Stimulated activated naive B cell treated with anti-CD40 and anti-IgM and Interleukin-4, amounts not matched to agents 10 μg/mL and 1 μg/mL and 100 μg/mL, for 72 hours (primary cell): Measurements from ENCODE around the gene MARCHF10.
"Not testable (repeated sequence)": the region's sequence is repeated elsewhere in the genome, so short reads cannot be mapped to it uniquely, and the experiment has no call there.

Source experiments
- ATAC-seq, 2 donors: fragments of 150-1000 bp; cut with Tn5 transposase; replicated peaks; 2 replicates each; pipeline ENCODE4 v1.10.0; 2021; ENCODE audit warnings: moderate library complexity in 1 of 2
- DNase-seq: peaks from one replicate; pipeline ENCODE4 v3.0.0; 2021
- H3K27ac Mint-ChIP-seq: one replicate; pipeline ENCODE4 v1.8.0; 2022; ENCODE audit warnings: mild to moderate bottlenecking, mixed read lengths
- H3K27me3 Mint-ChIP-seq, 2 donors: one replicate each; pipeline ENCODE4 v1.8.0; 2022; ENCODE audit warnings: mixed read lengths in 2 of 2
- H3K36me3 Mint-ChIP-seq, 2 donors: one replicate each; pipeline ENCODE4 v1.8.0; 2022; ENCODE audit warnings: mixed read lengths in 2 of 2, mild to moderate bottlenecking in 1 of 2
- H3K4me1 Mint-ChIP-seq, 2 donors: one replicate each; pipeline ENCODE4 v1.8.0; 2022; ENCODE audit warnings: mixed read lengths in 2 of 2, mild to moderate bottlenecking in 1 of 2
- H3K4me3 Mint-ChIP-seq, 2 donors: one replicate each; pipeline ENCODE4 v1.8.0; 2022; ENCODE audit warnings: mild to moderate bottlenecking in 2 of 2, mixed read lengths in 2 of 2, moderate library complexity in 1 of 2
- H3K9me3 Mint-ChIP-seq, 2 donors: one replicate each; pipeline ENCODE4 v1.8.0; 2022; ENCODE audit warnings: mixed read lengths in 2 of 2, mild to moderate bottlenecking in 1 of 2

The MARCHF10 gene

DNA sequence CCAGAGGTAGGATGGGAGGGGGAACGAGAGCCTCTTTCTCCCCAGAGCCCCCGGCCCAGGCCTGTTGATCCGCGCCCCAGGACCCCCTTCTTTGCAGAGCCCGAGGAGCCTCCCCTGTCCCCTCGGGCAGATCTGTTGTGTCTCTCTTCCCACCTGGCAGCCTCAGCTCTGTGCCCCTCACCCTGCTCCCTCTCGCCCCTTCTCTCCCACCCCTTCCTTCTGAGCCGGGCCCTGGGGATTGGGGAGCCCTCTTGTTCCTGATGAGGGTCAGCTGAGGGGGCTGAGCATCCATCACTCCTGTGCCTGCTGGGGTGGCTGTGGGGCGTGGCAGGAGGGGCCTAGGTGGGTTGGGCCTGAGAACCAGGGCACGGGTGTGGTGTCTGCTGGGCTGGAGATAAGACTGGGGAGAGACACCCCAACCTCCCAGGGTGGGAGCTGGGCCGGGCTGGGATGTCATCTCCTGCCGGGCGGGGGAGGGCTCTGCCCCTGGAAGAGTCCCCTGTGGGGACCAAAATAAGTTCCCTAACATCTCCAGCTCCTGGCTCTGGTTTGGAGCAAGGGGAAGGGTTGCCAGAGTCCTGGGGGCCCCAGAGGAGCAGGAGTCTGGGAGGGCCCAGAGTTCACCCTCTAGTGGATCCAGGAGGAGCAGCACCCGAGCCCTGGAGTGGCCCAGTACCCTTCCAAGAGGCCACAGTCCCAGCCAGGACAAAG lies 115.2 kb downstream of the MARCHF10 start:
- H3K36me3 Mint-ChIP-seq, result peaks cover 0 to 6% of the 10 kb centered on the region in 2 donors
- no peaks in the 10 kb centered on the region for H3K4me1 Mint-ChIP-seq
- ATAC-seq (peak; percentile 42 to 57), DNase-seq (no peak)
- peaks cover 11 to 21% of the 10 kb centered on the region in 2 donors for H3K27me3 Mint-ChIP-seq
- no peak overlapping the region for H3K27ac Mint-ChIP-seq
- H3K9me3 Mint-ChIP-seq, result peaks cover 0 to 1% of the 10 kb centered on the region in 2 donors
- no peak overlapping the region for H3K4me3 Mint-ChIP-seq

DNA sequence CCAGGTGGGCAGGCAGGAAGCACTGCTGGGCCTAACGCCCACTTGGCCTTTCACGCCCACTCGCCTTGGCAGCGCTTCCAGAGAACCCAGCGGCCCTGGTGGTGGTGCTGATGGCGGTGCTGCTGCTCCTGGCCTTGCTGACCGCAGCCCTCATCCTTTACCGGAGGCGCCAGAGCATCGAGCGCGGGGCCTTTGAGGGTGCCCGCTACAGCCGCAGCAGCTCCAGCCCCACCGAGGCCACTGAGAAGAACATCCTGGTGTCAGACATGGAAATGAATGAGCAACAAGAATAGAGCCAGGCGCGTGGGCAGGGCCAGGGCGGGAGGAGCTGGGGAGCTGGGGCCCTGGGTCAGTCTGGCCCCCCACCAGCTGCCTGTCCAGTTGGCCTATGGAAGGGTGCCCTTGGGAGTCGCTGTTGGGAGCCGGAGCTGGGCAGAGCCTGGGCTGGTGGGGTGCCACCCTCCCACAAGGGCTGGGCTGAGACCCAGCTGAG lies 115.9 kb downstream of the MARCHF10 start:
- Mint-ChIP-seq H3K4me3 (no peak overlapping the region), H3K27ac (no peak overlapping the region), H3K27me3 (peaks cover 11 to 21% of the 10 kb centered on the region in 2 donors), H3K4me1 (no peaks in the 10 kb centered on the region), H3K36me3 (peaks cover 0 to 6% of the 10 kb centered on the region in 2 donors), H3K9me3 (peaks cover 0 to 1% of the 10 kb centered on the region in 2 donors)
- no peak for ATAC-seq
- DNase-seq, result no peak

DNA sequence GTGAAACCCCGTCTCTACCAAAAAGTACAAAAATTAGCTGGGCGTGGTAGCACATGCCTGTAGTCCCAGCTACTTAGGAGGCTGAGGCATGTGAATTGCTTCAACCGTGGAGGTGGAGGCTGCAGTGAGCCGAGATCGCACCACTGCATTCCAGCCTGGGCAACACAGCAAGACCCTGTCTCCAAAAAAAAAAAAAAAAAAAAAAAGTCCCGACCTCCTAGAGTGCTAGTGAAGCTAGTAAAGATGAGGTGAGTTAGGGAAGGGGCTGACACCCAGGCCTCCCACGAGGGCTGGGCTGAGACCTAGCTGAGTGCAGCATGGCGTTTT lies 116.6 kb downstream of the MARCHF10 start:
- H3K27me3 Mint-ChIP-seq, result peaks cover 11 to 21% of the 10 kb centered on the region in 2 donors
- not testable (repeated sequence) for H3K4me1 Mint-ChIP-seq, H3K27ac Mint-ChIP-seq, H3K36me3 Mint-ChIP-seq, ATAC-seq, H3K9me3 Mint-ChIP-seq, DNase-seq, H3K4me3 Mint-ChIP-seq

DNA sequence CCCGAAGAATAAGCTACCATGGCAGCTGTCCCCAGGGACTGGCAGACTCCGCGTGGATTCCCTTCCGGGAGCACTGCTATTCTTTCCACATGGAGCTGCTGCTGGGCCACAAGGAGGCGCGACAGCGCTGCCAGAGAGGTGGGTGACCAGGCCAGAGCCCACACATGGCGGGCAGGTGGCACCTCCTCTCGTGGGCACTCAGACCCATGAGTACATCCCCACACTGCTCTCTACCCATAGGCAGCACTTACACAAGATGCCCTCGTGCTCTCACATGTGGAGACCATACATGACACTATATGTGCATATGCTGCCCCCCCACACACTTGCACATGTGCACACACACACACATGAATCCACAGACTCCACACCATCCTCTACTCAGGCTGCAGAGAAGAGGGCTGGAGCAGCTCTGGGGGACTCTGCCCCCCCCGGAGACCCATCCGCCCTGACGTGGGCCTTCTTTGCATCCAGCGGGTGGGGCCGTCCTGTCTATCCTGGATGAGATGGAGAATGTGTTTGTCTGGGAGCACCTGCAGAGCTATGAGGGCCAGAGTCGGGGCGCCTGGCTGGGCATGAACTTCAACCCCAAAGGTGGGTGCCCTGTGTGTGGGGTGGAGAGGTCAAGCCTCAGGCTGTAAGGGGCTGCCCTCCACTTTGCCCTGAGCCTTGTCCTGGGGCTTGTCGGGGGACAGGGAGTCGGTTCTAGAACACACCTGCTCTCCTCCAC lies 117.8 kb downstream of the MARCHF10 start:
- DNase-seq, result no peak
- H3K4me3 Mint-ChIP-seq, result no peak overlapping the region
- H3K27me3 Mint-ChIP-seq, result peaks cover 11 to 14% of the 10 kb centered on the region in 2 donors
- H3K9me3 Mint-ChIP-seq, result no peaks in the 10 kb centered on the region
- H3K27ac Mint-ChIP-seq, result no peak overlapping the region
- no peaks in the 10 kb centered on the region for H3K4me1 Mint-ChIP-seq
- no peak for ATAC-seq
- H3K36me3 Mint-ChIP-seq, result peaks cover 0 to 6% of the 10 kb centered on the region in 2 donors

DNA sequence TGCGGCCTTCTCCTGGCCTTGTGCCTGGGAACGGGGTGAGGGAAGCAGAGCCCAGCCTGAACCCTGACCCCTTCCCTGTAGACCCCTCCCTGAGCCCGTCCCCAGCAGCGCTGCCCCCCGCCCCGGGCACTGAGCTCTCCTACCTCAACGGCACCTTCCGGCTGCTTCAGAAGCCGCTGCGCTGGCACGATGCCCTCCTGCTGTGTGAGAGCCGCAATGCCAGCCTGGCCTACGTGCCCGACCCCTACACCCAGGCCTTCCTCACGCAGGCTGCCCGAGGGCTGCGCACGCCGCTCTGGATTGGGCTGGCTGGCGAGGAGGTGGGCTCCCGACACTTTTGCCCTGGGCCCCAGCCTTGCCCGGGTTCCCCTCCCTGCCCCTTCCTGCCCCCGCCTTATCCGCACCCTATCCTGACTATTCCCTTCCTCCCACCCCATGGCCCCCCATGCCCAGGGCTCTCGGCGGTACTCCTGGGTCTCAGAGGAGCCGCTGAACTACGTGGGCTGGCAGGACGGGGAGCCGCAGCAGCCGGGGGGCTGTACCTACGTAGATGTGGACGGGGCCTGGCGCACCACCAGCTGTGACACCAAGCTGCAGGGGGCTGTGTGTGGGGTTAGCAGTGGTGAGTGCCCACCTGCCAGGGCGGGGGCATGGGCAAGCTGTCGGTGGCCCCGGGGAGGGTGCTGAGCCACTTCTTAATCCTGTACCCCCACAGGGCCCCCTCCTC lies 118.5 kb downstream of the MARCHF10 start:
- Mint-ChIP-seq H3K36me3 (peaks cover 0 to 6% of the 10 kb centered on the region in 2 donors), H3K4me3 (no peak overlapping the region), H3K9me3 (no peaks in the 10 kb centered on the region), H3K27me3 (peaks cover 7 to 12% of the 10 kb centered on the region in 2 donors), H3K4me1 (no peaks in the 10 kb centered on the region), H3K27ac (no peak overlapping the region)
- DNase-seq (no peak), ATAC-seq (no peak)

DNA sequence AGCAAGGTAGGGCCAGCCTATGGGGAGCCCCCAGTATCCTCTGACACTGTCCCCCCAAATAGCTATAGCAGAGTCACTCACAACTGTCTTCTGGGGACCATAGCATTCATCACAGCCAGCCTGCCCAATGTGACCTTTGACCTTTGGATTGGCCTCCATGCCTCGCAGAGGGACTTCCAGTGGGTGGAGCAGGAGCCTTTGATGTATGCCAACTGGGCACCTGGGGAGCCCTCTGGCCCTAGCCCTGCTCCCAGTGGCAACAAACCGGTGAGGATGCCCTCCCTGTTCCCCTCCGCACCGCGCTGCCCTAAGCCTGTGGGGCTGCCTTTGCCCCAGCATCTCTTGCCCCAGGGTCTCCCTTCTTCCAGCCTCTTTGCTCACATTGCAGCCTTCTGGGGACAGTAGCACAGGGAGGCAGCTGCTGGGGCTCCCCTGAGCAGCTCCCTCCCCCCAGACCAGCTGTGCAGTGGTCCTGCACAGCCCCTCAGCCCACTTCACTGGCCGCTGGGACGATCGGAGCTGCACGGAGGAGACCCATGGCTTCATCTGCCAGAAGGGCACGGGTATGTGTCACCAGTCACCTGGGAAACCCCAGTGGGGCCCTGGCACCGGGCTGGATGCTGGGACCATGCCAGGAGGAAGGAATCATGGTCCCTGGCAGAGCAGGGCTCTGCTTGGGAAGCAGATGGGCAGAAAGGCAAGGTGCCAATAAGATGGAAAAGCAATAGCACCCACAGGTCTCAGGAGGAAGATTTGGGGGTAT lies 119.5 kb downstream of the MARCHF10 start:
- peaks cover 0 to 4% of the 10 kb centered on the region in 2 donors for H3K36me3 Mint-ChIP-seq
- peaks cover 0 to 2% of the 10 kb centered on the region in 2 donors for H3K27me3 Mint-ChIP-seq
- H3K27ac Mint-ChIP-seq, result no peak overlapping the region
- no peak for ATAC-seq
- no peak overlapping the region for H3K4me3 Mint-ChIP-seq
- H3K4me1 Mint-ChIP-seq, result no peaks in the 10 kb centered on the region
- no peak for DNase-seq
- no peaks in the 10 kb centered on the region for H3K9me3 Mint-ChIP-seq

DNA sequence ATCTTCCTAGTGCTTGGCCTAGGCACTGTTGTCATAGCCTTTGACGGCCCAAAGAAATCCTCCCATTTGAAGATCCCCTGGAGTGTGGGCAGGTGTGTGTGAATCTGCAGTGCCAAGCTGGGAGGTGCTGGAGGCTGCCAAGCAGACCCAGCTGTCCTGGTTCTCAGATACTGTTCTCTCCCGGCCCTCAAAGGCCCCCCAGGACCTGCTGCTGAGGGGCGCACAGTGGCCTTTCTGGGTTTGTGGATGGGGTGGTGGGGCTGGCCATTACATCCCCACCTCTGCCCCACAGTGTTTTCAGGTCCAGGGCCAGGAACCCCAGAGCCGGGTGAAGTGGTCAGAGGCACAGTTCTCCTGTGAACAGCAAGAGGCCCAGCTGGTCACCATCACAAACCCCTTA lies 120.1 kb downstream of the MARCHF10 start:
- Mint-ChIP-seq H3K4me3 (no peak overlapping the region), H3K36me3 (peaks cover 0 to 4% of the 10 kb centered on the region in 2 donors), H3K9me3 (no peaks in the 10 kb centered on the region)

DNA sequence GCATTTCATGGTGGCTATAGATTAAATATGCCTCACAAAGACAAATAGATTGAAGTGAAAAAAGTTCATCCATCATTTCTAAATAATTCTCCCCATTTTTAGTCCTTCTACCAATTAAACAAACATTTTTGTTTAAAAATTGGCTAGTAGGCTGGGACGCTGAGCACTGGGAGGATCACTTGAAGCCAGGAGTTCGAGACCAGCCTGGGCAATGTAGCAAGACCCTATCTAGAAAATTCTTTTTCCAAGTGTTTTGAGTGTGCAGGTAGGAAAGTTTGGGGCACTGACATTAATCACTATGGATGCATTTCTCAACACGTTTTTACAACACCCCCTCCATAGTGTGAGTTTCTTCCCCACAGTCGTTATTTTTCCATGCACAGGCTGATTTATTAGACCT lies 123.9 kb downstream of the MARCHF10 start:
- no peak for ATAC-seq
- Mint-ChIP-seq H3K36me3 (peaks cover 3 to 8% of the 10 kb centered on the region in 2 donors), H3K4me3 (no peak overlapping the region), H3K9me3 (no peaks in the 10 kb centered on the region), H3K27ac (no peak overlapping the region), H3K27me3 (no peaks in the 10 kb centered on the region), H3K4me1 (no peaks in the 10 kb centered on the region)
- no peak for DNase-seq

More for the DNA sequence above, 120.1 kb downstream of the MARCHF10 start:
- Mint-ChIP-seq H3K27me3 (no peaks in the 10 kb centered on the region), H3K27ac (no peak overlapping the region), H3K4me1 (no peaks in the 10 kb centered on the region)
- no peak for ATAC-seq
- no peak for DNase-seq

DNA sequence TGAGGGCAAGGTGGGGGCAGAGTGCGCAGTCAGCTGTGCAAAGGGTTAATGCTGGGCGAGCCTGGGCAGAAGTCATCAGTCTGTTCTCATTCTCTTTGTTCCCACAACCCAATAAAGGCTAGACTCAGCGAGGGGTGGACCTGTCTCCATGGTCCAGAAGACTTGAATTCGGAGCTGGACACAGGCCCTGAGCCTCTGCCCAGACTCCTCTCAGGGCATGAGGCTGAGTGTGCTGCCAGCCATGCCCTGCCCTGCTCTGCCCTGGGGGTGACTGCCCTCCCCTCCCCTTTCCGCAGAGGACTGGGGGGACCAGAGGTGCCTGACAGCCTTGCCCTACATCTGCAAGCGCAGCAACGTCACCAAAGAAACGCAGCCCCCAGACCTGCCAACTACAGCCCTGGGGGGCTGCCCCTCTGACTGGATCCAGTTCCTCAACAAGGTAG lies 126.2 kb downstream of the MARCHF10 start:
- Mint-ChIP-seq H3K27me3 (no peaks in the 10 kb centered on the region), H3K27ac (no peak overlapping the region), H3K4me1 (no peaks in the 10 kb centered on the region), H3K9me3 (no peaks in the 10 kb centered on the region), H3K4me3 (no peak overlapping the region), H3K36me3 (peaks cover 3 to 6% of the 10 kb centered on the region in 2 donors)
- no peak for DNase-seq
- no peak for ATAC-seq

DNA sequence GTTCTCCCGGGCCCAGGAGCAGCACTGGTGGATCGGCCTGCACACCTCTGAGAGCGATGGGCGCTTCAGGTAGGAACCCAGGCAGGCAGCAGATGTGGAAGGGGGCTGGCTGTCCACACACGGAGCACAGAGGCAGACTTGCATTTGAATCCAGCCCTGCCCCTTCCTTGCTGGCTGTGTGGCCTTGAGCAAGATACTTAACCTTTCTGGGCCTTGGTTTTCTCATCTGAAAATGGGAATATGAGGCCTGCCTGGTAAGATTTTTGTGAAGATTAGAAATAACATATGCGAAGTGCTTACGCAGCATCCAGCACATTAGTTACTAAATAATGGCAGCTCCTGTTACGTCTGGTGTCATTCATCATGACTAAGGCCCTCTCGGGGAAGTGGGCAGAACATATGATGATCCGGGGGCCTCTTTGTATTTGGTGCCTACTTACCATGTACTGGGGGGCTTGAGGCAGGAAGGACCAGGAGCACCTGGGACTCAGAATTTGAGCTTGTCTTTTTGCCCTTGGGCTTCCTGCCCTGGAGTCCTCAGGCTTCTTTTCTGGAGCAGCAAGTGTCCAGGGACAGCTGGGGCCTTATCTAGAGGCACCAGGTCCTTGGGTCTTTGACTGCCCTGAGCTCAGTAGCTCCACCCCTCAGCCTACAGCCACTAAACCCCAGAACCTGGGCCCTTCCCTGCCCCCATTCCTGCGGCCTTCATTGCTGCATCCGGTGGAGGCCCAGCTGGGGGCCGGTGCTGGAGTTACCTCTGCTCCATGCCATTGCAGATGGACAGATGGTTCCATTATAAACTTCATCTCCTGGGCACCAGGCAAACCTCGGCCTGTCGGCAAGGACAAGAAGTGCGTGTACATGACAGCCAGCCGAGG lies 126.8 kb downstream of the MARCHF10 start:
- Mint-ChIP-seq H3K9me3 (no peaks in the 10 kb centered on the region), H3K27me3 (no peaks in the 10 kb centered on the region), H3K27ac (no peak overlapping the region), H3K4me3 (no peak overlapping the region), H3K4me1 (no peaks in the 10 kb centered on the region), H3K36me3 (peaks cover 3 to 6% of the 10 kb centered on the region in 2 donors)
- no peak for ATAC-seq
- DNase-seq, result no peak

DNA sequence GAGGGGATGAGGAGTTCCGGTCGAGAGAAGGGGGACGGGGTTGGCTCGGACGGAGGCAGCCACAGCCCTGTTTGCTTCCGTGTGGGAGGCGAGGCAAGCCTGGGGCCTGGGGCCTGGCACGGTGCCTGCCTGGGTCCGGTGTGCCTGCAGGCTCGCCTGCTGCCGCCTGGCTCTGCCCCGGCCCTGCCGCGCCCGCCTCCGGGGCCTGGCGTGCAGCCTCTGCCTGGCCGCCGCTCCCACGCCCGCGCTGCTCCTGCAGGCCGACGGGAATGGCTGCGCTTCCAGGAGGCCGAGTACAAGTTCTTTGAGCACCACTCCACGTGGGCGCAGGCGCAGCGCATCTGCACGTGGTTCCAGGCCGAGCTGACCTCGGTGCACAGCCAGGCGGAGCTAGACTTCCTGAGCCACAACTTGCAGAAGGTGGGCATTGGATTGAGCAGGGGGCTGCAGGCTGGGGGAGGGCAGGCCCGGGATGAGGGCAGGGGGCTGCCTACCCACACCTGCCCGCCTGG lies 127.5 kb downstream of the MARCHF10 start:
- ATAC-seq, result no peak

DNA sequence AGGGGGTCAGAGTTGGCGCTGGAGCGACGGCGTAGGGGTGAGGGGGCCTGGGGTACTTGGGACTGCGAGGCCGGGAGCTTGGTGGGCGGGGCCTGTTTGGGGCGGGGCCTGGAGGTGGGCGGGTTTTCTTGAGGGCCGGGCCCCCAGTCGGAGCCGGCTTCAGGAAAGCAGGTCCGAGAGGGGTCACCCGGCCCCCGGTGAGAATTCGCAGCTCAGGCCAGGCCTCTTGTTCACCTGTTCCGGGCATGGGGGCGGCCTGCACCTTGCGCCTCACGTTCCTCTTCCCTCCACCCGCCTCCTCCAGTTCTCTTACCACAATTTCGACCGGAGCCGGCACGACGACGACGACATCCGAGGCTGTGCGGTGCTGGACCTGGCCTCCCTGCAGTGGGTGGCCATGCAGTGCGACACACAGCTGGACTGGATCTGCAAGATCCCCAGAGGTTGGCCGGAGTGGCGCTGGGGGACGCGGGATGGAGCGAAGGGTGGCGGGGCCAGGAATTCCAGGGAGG lies 128.2 kb downstream of the MARCHF10 start:
- DNase-seq, result no peak

More for the DNA sequence above, 127.5 kb downstream of the MARCHF10 start:
- Mint-ChIP-seq H3K4me3 (no peak overlapping the region), H3K4me1 (no peaks in the 10 kb centered on the region), H3K36me3 (peaks cover 3 to 6% of the 10 kb centered on the region in 2 donors), H3K9me3 (no peaks in the 10 kb centered on the region), H3K27ac (no peak overlapping the region), H3K27me3 (no peaks in the 10 kb centered on the region)
- DNase-seq, result no peak

More for the DNA sequence above, 128.2 kb downstream of the MARCHF10 start:
- Mint-ChIP-seq H3K27me3 (no peaks in the 10 kb centered on the region), H3K36me3 (peaks cover 3 to 6% of the 10 kb centered on the region in 2 donors), H3K4me3 (no peak overlapping the region), H3K4me1 (no peaks in the 10 kb centered on the region), H3K9me3 (no peaks in the 10 kb centered on the region), H3K27ac (no peak overlapping the region)
- no peak for ATAC-seq
